Activated CD4-positive, CD25-positive, alpha-beta regulatory T cell treated with anti-CD3 and anti-CD28 coated beads, Interleukin-2, amount 50 U/mL, for 16 hours (primary cell): ENCODE results near the gene SSR2.

ENCODE experiments used
- DNase-seq: peaks from one replicate; pipeline ENCODE4 v3.0.0-alpha.2; 2020; ENCODE audit warnings: low read depth, low spot score

The SSR2 gene

GRCh38 chr1:156020293-156021092, at the start of gene SSR2:
Gene SSR2, minus strand, starts transcription at chr1:156020951. Its CDS starts 784 bp downstream, at chr1:156020167.
- peak; percentile 79 for DNase-seq

GRCh38 chr1:156070548-156070947, 49.8 kb upstream of the SSR2 start:
- DNase-seq, result no peak

- DNase-seq, result no peak
These were observed 49.0 kb upstream of the SSR2 start for GRCh38 chr1:156069490-156070455.

GRCh38 chr1:156067262-156067661, 46.5 kb upstream of the SSR2 start:
- DNase-seq, result no peak

GRCh38 chr1:156065871-156066270, 45.1 kb upstream of the SSR2 start:
- DNase-seq, result no peak

- no peak for DNase-seq
These were observed 44.5 kb upstream of the SSR2 start for GRCh38 chr1:156065212-156065611.

GRCh38 chr1:156064615-156065014, 43.9 kb upstream of the SSR2 start:
- DNase-seq, result no peak

- no peak for DNase-seq
These were observed 43.2 kb upstream of the SSR2 start for GRCh38 chr1:156063997-156064285.

- no peak for DNase-seq
These were observed 41.4 kb upstream of the SSR2 start for GRCh38 chr1:156062189-156062588.

- DNase-seq, result no peak
These were observed 40.3 kb upstream of the SSR2 start, which contains the start of gene RAB25 for GRCh38 chr1:156060937-156061636. Gene RAB25, plus strand, starts transcription at chr1:156061160. Its CDS starts 241 bp downstream, at chr1:156061401.

GRCh38 chr1:156056326-156056849, 35.6 kb upstream of the SSR2 start:
- DNase-seq, result no peak

GRCh38 chr1:156055281-156056048, 34.7 kb upstream of the SSR2 start:
- DNase-seq, result no peak

GRCh38 chr1:156054500-156055280, 33.9 kb upstream of the SSR2 start, which contains the start of gene LAMTOR2:
Gene LAMTOR2, plus strand, starts transcription at chr1:156054782. Its CDS starts 108 bp downstream, at chr1:156054890.
- peak; percentile 97 for DNase-seq

GRCh38 chr1:156053768-156054499, 33.2 kb upstream of the SSR2 start, which contains the start of gene UBQLN4:
Gene UBQLN4, minus strand, starts transcription at chr1:156053798. Its CDS starts 97 bp downstream, at chr1:156053701.
- DNase-seq, result peak; percentile 66

GRCh38 chr1:156052862-156053767, 32.4 kb upstream of the SSR2 start:
- peak; percentile 39 for DNase-seq

GRCh38 chr1:156051011-156051725, 30.4 kb upstream of the SSR2 start:
- DNase-seq, result no peak

- no peak for DNase-seq
These were observed 29.6 kb upstream of the SSR2 start for GRCh38 chr1:156050376-156050775.
